CD14-positive monocyte (primary cell): ENCODE data around the gene ATXN7L1. TPM values are rescaled to one million over a fixed set of nuclear protein-coding genes. Genes with fewer than 3 reads are reported as not detected.
"Not testable (repeated sequence)": the region's sequence is repeated elsewhere in the genome, so short reads cannot be mapped to it uniquely, and the experiment has no call there.

Experiments used
- DNase-seq, 3 donors: peaks; one replicate each; pipeline ENCODE4 v3.0.0-alpha.2; 2011 to 2022
- H2AFZ ChIP-seq: 2 replicates; pipeline ENCODE4 v1.6.0; 2012; ENCODE audit warnings: mild to moderate bottlenecking, low read depth, low read length, inconsistent platforms; ENCODE audit not compliant: insufficient read depth, poor library complexity, severe bottlenecking
- H3K27ac ChIP-seq, 2 donors: 1 replicate in 1 of 2; 2 replicates in 1 of 2; pipeline ENCODE4 v1.5.1; 2012 to 2013; ENCODE audit warnings: low read length in 2 of 2, control low read depth in 1 of 2, inconsistent platforms in 1 of 2, low read depth in 1 of 2, mild to moderate bottlenecking in 1 of 2
- H3K27me3 ChIP-seq, 2 donors: one replicate each; pipeline versions ENCODE4 v1.6.0 to v1.6.1; 2011 to 2013; ENCODE audit warnings: low read length in 2 of 2; ENCODE audit not compliant: control insufficient read depth in 2 of 2, insufficient read depth in 2 of 2
- H3K36me3 ChIP-seq, 2 donors: replicated peaks in 1 of 2; 1 replicate in 1 of 2; 2 replicates in 1 of 2; pipeline versions ENCODE4 v1.5.1 to v1.6.1; 2012 to 2013; ENCODE audit warnings: low read length in 2 of 2, control low read depth in 1 of 2, inconsistent platforms in 1 of 2, mild to moderate bottlenecking in 1 of 2; ENCODE audit not compliant: insufficient read depth in 2 of 2, control insufficient read depth in 1 of 2
- H3K4me1 ChIP-seq, 2 donors: 1 replicate in 1 of 2; 2 replicates in 1 of 2; pipeline versions ENCODE4 v1.5.1 to v1.6.1; 2012 to 2013; ENCODE audit warnings: low read length in 2 of 2, control low read depth in 1 of 2, inconsistent platforms in 1 of 2, mild to moderate bottlenecking in 1 of 2, moderate library complexity in 1 of 2; ENCODE audit not compliant: insufficient read depth in 2 of 2, control insufficient read depth in 1 of 2
- H3K4me2 ChIP-seq: replicated peaks from 2 replicates; pipeline ENCODE3; 2012; ENCODE audit warnings: low read length, moderate library complexity, mild to moderate bottlenecking; ENCODE audit not compliant: poor library complexity, severe bottlenecking; ENCODE audit errors: extremely low read depth
- H3K4me3 ChIP-seq, 3 experiments: fragments of 200-600 bp in 1 of 3; sonication (generic) in 1 of 3; replicated peaks in 1 of 3; 1 replicate in 2 of 3; 2 replicates in 1 of 3; pipeline ENCODE4 v1.5.1; 2011 to 2013; ENCODE audit warnings: low read length in 3 of 3, mild to moderate bottlenecking in 3 of 3, control low read depth in 2 of 3, low read depth in 2 of 3, inconsistent platforms in 1 of 3, moderate library complexity in 1 of 3
- H3K79me2 ChIP-seq: 2 replicates; pipeline ENCODE4 v1.6.0; 2012; ENCODE audit warnings: mild to moderate bottlenecking, control low read depth, inconsistent platforms, low read length, moderate library complexity; ENCODE audit not compliant: insufficient read depth
- H3K9ac ChIP-seq: 2 replicates; pipeline ENCODE4 v1.6.0; 2017; ENCODE audit warnings: low read length, mild to moderate bottlenecking; ENCODE audit not compliant: insufficient read depth, poor library complexity, severe bottlenecking
- H3K9me3 ChIP-seq, 2 donors: replicated peaks in 1 of 2; 1 replicate in 1 of 2; 2 replicates in 1 of 2; pipeline versions ENCODE4 v1.5.1 to v1.6.1; 2012 to 2013; ENCODE audit warnings: low read length in 2 of 2, control low read depth in 1 of 2; ENCODE audit not compliant: control insufficient read depth in 1 of 2, insufficient read depth in 1 of 2
- H4K20me1 ChIP-seq: 2 replicates; pipeline ENCODE4 v1.6.0; 2012; ENCODE audit warnings: mild to moderate bottlenecking, low read length, control low read depth, moderate library complexity; ENCODE audit not compliant: insufficient read depth
- H3K27ac Mint-ChIP-seq, 7 donors: one replicate each; pipeline ENCODE4 v1.8.0; 2020; ENCODE audit warnings: mild to moderate bottlenecking in 7 of 7, mixed read lengths in 7 of 7, moderate library complexity in 6 of 7, inconsistent platforms in 2 of 7
- H3K27me3 Mint-ChIP-seq, 3 donors: one replicate each; pipeline ENCODE4 v1.8.0; 2021 to 2022; ENCODE audit warnings: low read depth in 3 of 3, mild to moderate bottlenecking in 3 of 3, mixed read lengths in 3 of 3, moderate library complexity in 3 of 3, inconsistent platforms in 1 of 3
- H3K36me3 Mint-ChIP-seq, 2 donors: one replicate each; pipeline ENCODE4 v1.8.0; 2020; ENCODE audit warnings: mixed read lengths in 2 of 2, inconsistent platforms in 1 of 2, mild to moderate bottlenecking in 1 of 2
- H3K4me1 Mint-ChIP-seq: one replicate; pipeline ENCODE4 v1.8.0; 2020; ENCODE audit warnings: mild to moderate bottlenecking, mixed read lengths
- H3K4me3 Mint-ChIP-seq, 2 donors: one replicate each; pipeline ENCODE4 v1.8.0; 2020; ENCODE audit warnings: mild to moderate bottlenecking in 2 of 2, mixed read lengths in 2 of 2, moderate library complexity in 1 of 2
- H3K9me3 Mint-ChIP-seq, 7 donors: one replicate each; pipeline ENCODE4 v1.8.0; 2020 to 2022; ENCODE audit warnings: mixed read lengths in 7 of 7, mild to moderate bottlenecking in 6 of 7, moderate library complexity in 6 of 7, inconsistent platforms in 2 of 7
- CTCF ChIP-seq: fragments of 200-600 bp; IDR thresholded peaks from one replicate; pipeline ENCODE4 v1.8.0; 2022; ENCODE audit warnings: antibody characterized with exemption, mild to moderate bottlenecking
- WGBS: methylation state at CpG from one replicate; pipeline ENCODE4 v1.1.5; 2013; ENCODE audit warnings: missing lambda C conversion rate; ENCODE audit not compliant: insufficient coverage; 5-methylcytosine and 5-hydroxymethylcytosine counted together
- intact Hi-C, 2 donors: fragments of 100-400 bp; cut with micrococcal nuclease; formaldehyde crosslinking; loops; one replicate each; pipeline versions ENCODE4 v1.15.0 to v1.15.1; 2023
- polyA plus RNA-seq, 3 donors: library from polyadenylated mRNA; depleted of rRNA in 1 of 3; unstranded in 2 of 3; stranded (reverse) in 1 of 3; fragments of 300-500 nt in 2 of 3; fragments of >200 nt in 1 of 3; fragmentation: Illumina TruSeq in 2 of 3; gene quantifications; 1 replicate in 2 of 3; 2 replicates in 1 of 3; pipeline ENCODE4 v1.2.3, GENCODE V29; 2012 to 2021

Gene ATXN7L1
- polyA plus RNA-seq, 3 donors, result 4.5 to 12.2 (median 11.2) TPM

GRCh38 chr7:105698531-105698930 lies 177.9 kb downstream of the ATXN7L1 start:
- Histone ChIP-seq H3K36me3 (peaks cover 0 to 7% of the 10 kb centered on the region in 2 donors), H3K9me3 (no peaks in the 10 kb centered on the region), H3K9ac (no peak overlapping the region), H3K27me3 (no peaks in the 10 kb centered on the region), H3K27ac (no peak overlapping the region), H3K79me2 (no peaks in the 10 kb centered on the region), H3K4me1 (peaks cover 0 to 4% of the 10 kb centered on the region in 2 donors), H4K20me1 (no peaks in the 10 kb centered on the region), H3K4me2 (no peak overlapping the region), H2AFZ (no peak overlapping the region), H3K4me3 (no peak overlapping the region)
- DNase-seq, result no peak
- Mint-ChIP-seq H3K4me1 (peaks cover 10% of the 10 kb centered on the region), H3K36me3 (peaks cover 14 to 18% of the 10 kb centered on the region in 2 donors), H3K4me3 (no peak overlapping the region), H3K27ac (no peak overlapping the region), H3K27me3 (peaks cover 0 to 2% (median 2%) of the 10 kb centered on the region in 3 donors), H3K9me3 (peaks cover 0 to 7% (median 0%) of the 10 kb centered on the region in 7 donors)
- WGBS, result 100% methylated on average over 3 of the region's 6 CpGs
- no peak for TF ChIP-seq CTCF
- intact Hi-C loops, result no loop called here

- WGBS, result 94% methylated on average over 2 of the region's 5 CpGs
- no peaks in the 10 kb centered on the region for H4K20me1 ChIP-seq
- H3K27ac Mint-ChIP-seq, result no peak overlapping the region
Observed at GRCh38 chr7:105697753-105698152, 178.6 kb downstream of the ATXN7L1 start.

GRCh38 chr7:105697169-105697568 lies 179.2 kb downstream of the ATXN7L1 start:
- H3K27ac ChIP-seq, H3K79me2 ChIP-seq, intact Hi-C loops, H3K27ac Mint-ChIP-seq, H3K4me3 ChIP-seq, H3K27me3 Mint-ChIP-seq, H3K36me3 ChIP-seq, H3K9me3 ChIP-seq, H3K4me3 Mint-ChIP-seq, H3K4me2 ChIP-seq, H2AFZ ChIP-seq, H3K27me3 ChIP-seq, DNase-seq, H4K20me1 ChIP-seq, H3K9me3 Mint-ChIP-seq, H3K9ac ChIP-seq: not testable (repeated sequence)
- Mint-ChIP-seq H3K4me1 (peaks cover 21% of the 10 kb centered on the region), H3K36me3 (peaks cover 14 to 18% of the 10 kb centered on the region in 2 donors)
- WGBS, result 98% methylated on average over 8 of the region's 11 CpGs
- H3K4me1 ChIP-seq, result peaks cover 5 to 13% of the 10 kb centered on the region in 2 donors

More at GRCh38 chr7:105697753-105698152, 178.6 kb downstream of the ATXN7L1 start:
- Histone ChIP-seq H3K27me3 (no peaks in the 10 kb centered on the region), H3K79me2 (no peaks in the 10 kb centered on the region), H3K4me1 (peaks cover 1 to 7% of the 10 kb centered on the region in 2 donors), H3K9me3 (no peaks in the 10 kb centered on the region), H3K27ac (no peak overlapping the region), H3K4me2 (no peak overlapping the region), H2AFZ (no peak overlapping the region), H3K9ac (no peak overlapping the region), H3K4me3 (no peak overlapping the region), H3K36me3 (peaks cover 0 to 7% of the 10 kb centered on the region in 2 donors)
- H3K9me3 Mint-ChIP-seq, result peaks cover 0 to 7% (median 0%) of the 10 kb centered on the region in 7 donors
- H3K4me1 Mint-ChIP-seq, result peaks cover 16% of the 10 kb centered on the region
- H3K27me3 Mint-ChIP-seq, result peaks cover under 1 to 2% (median 2%) of the 10 kb centered on the region in 3 donors
- TF ChIP-seq CTCF, result no peak
- intact Hi-C loops, result no loop called here
- peaks cover 14 to 18% of the 10 kb centered on the region in 2 donors for H3K36me3 Mint-ChIP-seq
- no peak overlapping the region for H3K4me3 Mint-ChIP-seq
- DNase-seq, result no peak
